GM12875 (cell line): ENCODE measurements around the gene MAP3K4.
"Not testable (repeated sequence)": the region's sequence is repeated elsewhere in the genome, so short reads cannot be mapped to it uniquely, and the experiment has no call there.

Experiments used
- H3K4me3 ChIP-seq: one replicate; pipeline ENCODE4 v1.5.1; 2011; ENCODE audit warnings: low read depth, low read length, control low read depth
- TF ChIP-seq, protein P1 (sequence below): IDR thresholded peaks from 2 replicates; pipeline ENCODE4 v1.5.1; 2011; ENCODE audit warnings: low read depth, mild to moderate bottlenecking, control low read depth, inconsistent platforms, low read length, moderate library complexity, borderline replicate concordance; ENCODE audit not compliant: insufficient read depth

The MAP3K4 gene

DNA sequence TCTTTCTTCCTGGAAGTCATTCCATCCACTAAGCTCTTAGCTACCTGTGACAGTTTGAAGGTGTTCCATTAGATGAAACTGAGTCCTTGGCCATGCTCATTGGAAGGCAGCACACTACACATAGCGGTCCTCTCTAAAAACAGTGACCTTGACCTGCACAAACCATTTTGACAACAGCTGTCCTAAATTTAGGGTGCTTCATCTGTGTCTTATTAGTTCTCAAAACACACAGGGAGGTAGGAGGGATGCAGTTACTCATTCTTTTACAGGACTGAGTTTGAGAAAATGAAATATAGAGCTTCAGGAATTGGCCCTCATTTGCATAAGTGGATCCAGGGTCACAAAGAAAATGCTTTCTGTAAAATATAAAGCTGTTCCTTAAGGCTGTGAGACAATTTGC is 20.4 kb upstream of the MAP3K4 start:
- H3K4me3 ChIP-seq = no peak overlapping the region
- TF ChIP-seq, protein P1, sequence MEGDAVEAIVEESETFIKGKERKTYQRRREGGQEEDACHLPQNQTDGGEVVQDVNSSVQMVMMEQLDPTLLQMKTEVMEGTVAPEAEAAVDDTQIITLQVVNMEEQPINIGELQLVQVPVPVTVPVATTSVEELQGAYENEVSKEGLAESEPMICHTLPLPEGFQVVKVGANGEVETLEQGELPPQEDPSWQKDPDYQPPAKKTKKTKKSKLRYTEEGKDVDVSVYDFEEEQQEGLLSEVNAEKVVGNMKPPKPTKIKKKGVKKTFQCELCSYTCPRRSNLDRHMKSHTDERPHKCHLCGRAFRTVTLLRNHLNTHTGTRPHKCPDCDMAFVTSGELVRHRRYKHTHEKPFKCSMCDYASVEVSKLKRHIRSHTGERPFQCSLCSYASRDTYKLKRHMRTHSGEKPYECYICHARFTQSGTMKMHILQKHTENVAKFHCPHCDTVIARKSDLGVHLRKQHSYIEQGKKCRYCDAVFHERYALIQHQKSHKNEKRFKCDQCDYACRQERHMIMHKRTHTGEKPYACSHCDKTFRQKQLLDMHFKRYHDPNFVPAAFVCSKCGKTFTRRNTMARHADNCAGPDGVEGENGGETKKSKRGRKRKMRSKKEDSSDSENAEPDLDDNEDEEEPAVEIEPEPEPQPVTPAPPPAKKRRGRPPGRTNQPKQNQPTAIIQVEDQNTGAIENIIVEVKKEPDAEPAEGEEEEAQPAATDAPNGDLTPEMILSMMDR = no peak

DNA sequence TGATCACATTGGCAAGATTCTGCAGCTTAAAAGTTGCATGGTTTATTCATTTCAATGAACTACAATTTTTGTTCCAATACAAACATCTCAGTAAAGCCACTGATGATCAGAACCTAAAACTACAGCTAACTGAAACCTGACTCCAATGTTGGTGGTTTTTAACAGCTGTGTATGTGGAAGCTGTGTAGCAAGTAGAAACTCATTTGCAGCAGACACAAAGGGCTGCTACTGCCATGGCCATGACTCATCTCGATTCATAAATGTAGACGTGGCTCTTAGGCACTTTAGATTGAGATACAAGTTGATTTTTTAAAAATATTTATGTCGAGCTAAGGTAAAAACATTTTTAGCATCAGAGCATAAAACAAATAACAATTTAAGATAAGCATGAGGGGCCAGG is 19.5 kb upstream of the MAP3K4 start:
- TF ChIP-seq, protein P1 = no peak
- H3K4me3 ChIP-seq = no peak overlapping the region

DNA sequence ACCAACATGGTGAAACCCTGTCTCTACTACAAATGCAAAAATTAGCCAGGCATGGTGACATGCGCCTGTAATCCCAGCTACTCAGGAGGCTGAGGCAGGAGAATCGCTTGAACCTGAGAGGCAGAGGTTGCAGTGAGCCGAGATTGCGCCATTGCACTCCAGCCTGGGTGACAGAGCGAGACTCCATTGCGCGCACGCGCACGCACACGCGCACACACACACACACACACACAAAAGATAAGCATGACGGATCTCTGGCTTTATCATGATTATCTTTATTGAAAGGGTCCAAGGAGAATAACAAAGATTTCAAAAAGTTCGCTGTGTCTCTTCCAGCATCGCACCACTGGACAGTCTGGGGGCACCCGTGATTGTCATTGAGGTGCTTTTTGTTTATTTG is 19.0 kb upstream of the MAP3K4 start:
- not testable (repeated sequence) for H3K4me3 ChIP-seq

DNA sequence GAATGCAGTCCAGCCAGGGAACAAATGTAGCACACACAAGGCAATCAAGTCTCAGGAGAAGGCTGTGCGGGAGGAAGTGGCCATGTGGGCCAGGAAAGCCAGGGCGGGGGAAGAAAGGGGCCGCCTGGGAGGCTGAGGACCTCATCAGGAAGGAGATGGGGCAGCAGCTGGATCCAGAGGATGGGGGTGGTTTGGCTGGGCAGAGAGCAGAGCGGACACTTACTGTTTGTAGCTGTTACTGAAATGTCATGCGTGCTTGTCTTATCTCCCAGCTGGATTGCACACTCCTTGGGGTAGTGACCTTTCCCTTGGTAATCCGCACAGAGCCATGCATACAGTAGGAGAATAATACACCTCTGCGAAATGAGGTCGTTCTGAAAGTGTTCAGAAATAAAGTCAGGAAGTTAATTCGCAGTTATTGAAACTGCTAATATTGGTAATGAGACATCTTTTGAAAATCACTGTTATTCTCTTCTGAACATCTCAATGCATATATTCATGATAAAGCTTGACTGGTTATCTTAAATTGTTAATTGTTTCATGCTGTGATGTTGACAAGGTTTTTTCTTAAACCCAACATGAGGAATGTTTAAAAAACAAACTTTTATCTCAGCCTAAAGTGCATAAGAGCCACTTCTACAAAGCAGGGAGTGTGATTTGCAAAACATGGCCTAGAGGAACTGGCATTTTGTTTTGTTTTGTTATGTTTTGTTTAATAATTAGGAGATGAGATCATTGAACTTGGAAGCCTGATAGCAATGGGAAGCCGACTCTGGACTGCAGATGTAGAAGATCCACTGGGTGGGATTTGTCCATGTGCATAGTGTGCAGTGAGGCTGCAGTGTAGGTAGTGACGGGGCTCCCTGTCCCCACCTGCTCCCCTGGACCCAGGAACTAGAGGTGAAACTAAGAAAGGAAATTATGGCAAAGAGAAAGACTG is 18.0 kb upstream of the MAP3K4 start:
- H3K4me3 ChIP-seq = no peak overlapping the region
- TF ChIP-seq, protein P1 = no peak

DNA sequence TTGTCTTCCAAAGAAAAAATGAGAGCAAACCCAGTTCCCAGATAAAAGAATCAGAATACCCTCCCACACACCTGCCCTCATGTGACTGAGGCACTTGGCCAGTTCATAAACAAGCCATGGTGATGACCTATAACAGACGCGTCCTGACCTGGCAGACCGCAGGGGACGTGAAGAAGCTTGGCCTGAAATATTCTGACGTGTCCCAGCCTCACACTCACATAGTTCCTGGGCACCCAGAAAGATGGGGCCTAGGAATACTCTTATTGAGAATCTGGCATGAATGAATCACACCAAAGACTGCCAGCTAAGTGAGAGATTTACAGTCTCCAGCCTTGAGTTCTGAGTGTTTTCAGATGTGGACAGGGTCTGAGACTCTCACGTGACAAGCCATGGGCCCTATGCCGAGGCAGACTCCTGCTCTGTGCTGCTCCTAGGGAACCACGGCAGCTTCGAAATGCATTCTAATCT is 17.2 kb upstream of the MAP3K4 start:
- H3K4me3 ChIP-seq = no peak overlapping the region
- TF ChIP-seq, protein P1 = no peak

DNA sequence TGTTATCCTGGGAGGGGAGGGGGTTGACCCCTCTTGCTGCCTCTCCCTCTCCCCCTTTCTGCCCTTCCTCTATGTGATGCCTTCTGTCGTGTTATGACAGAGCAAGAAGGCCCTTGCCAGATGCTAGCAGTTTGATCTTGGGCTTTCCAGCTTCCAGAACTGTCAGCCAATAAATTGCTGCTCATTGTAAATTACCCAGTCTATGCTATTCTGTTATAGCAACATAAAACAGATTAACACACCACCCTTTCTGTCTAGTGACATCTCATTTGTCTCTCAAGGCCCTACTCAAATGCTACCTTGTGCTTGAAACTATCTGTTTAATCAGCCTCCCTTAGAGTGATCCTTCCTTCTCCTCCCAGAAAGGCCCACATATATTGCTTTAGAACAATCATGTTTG is 16.4 kb upstream of the MAP3K4 start:
- H3K4me3 ChIP-seq = no peak overlapping the region
- TF ChIP-seq, protein P1 = no peak

DNA sequence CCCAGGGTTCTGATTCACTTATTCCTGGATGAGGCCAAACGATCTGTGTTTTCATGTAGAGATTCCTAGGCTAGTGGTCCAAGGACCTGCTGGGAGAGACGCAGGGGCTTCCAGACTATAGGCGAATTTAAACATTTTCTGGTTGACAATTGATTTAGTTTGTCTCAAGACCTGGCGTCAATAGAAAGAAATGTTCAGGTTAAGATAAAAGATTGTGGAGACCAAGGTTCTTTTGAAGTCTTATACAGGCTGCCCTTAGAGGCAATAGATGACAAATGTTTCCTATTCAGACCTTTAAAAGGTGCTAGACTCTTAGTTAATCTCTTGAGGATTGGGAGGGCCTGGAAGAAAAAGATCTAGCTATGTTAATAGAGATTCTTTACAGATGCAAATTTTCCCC is 15.6 kb upstream of the MAP3K4 start:
- not testable (repeated sequence) for H3K4me3 ChIP-seq

DNA sequence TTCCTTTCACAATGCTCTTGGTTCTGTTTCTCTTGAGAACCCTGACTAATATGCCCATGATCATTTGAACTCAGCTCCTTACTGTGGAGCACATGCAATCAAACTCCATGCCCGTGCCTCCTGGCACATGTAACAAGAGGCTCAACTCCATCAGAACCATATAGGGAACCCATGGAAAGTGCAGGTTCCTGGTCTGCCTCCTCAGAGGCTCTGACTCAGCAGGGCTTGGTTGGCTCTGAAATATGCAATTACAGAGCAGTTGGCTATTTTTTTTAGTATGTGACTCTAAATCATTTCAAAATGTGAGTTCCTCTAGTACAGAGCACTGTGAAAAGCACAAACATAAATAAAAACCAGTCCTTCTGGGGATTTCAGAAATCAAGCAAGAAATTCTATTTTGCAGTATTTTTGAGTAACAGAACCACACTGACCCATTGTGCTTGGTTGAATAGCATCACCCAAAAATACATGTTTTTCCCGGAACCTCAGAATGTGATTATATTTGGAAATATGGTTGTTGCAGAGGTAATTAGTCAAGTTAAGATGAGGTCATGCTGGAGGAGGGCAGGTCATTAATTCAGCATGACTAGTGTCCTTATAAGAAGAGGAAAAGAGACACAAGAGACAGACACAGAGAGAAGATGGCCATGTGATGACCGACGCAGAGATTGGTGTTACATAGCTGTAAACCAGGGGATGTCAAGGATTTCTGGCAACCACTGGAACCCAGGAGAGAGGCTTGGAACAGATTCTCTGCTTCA is 13.2 kb upstream of the MAP3K4 start:
- TF ChIP-seq, protein P1 = no peak
- H3K4me3 ChIP-seq = no peak overlapping the region
